Endothelial cell (in vitro differentiated cells): Measurements from ENCODE around the gene CGN. TPM values are rescaled to one million over a fixed set of nuclear protein-coding genes. Genes with fewer than 3 reads are reported as not detected.

ENCODE experiments used
- DNase-seq: peaks from one replicate; pipeline ENCODE4 v3.0.0; 2021; ENCODE audit warnings: low spot score
- H3K27ac Mint-ChIP-seq: one replicate; pipeline ENCODE4 v1.8.0; 2021; ENCODE audit warnings: mixed read lengths, inconsistent platforms; ENCODE audit not compliant: unreplicated experiment
- H3K27me3 Mint-ChIP-seq: one replicate; pipeline ENCODE4 v1.8.0; 2021; ENCODE audit warnings: mild to moderate bottlenecking, moderate library complexity, mixed read lengths, inconsistent platforms; ENCODE audit not compliant: unreplicated experiment
- H3K36me3 Mint-ChIP-seq: one replicate; pipeline ENCODE4 v1.8.0; 2021; ENCODE audit warnings: mild to moderate bottlenecking, low read depth, mixed read lengths, inconsistent platforms; ENCODE audit not compliant: unreplicated experiment
- H3K4me1 Mint-ChIP-seq: one replicate; pipeline ENCODE4 v1.8.0; 2021; ENCODE audit warnings: mild to moderate bottlenecking, mixed read lengths, inconsistent platforms; ENCODE audit not compliant: unreplicated experiment
- H3K4me3 Mint-ChIP-seq: one replicate; pipeline ENCODE4 v1.8.0; 2021; ENCODE audit warnings: mild to moderate bottlenecking, mixed read lengths, inconsistent platforms; ENCODE audit not compliant: unreplicated experiment
- H3K9me3 Mint-ChIP-seq: one replicate; pipeline ENCODE4 v1.8.0; 2021; ENCODE audit warnings: mixed read lengths, inconsistent platforms; ENCODE audit not compliant: unreplicated experiment
- CTCF ChIP-seq: fragments of 200-600 bp; sonication (generic); IDR thresholded peaks from one replicate; pipeline ENCODE4 v1.5.0; 2021; ENCODE audit warnings: antibody characterized with exemption; ENCODE audit not compliant: unreplicated experiment
- total RNA-seq: library from RNA; stranded (reverse); fragmentation: NEBNext Ultra II Directional; extraction: Animal tissue kit (Norgen Biotek cat#: 25700); gene quantifications from one replicate; pipeline ENCODE4 v1.2.1, GENCODE V29; 2021; ENCODE audit not compliant: unreplicated experiment

Gene CGN
- total RNA-seq, 1 donor from 2014 or later, result 50.7 TPM

- no peak overlapping the region for H3K4me3 Mint-ChIP-seq
- DNase-seq, result no peak
- no peaks in the 10 kb centered on the region for H3K9me3 Mint-ChIP-seq
- peaks cover 2% of the 10 kb centered on the region for H3K27me3 Mint-ChIP-seq
- peaks cover 25% of the 10 kb centered on the region for H3K4me1 Mint-ChIP-seq
- TF ChIP-seq CTCF, result no peak
- H3K27ac Mint-ChIP-seq, result peak overlapping the region; percentile 53
- H3K36me3 Mint-ChIP-seq, result peaks cover 3% of the 10 kb centered on the region
These were observed 31.5 kb downstream of the CGN start for GRCh38 chr1:151542710-151543129.

- Mint-ChIP-seq H3K27me3 (peaks cover 2% of the 10 kb centered on the region), H3K4me1 (peaks cover 28% of the 10 kb centered on the region), H3K4me3 (no peak overlapping the region), H3K9me3 (no peaks in the 10 kb centered on the region), H3K36me3 (no peaks in the 10 kb centered on the region), H3K27ac (peak overlapping the region; percentile 18)
- DNase-seq, result no peak
- TF ChIP-seq CTCF, result no peak
These were observed 34.4 kb downstream of the CGN start for GRCh38 chr1:151545542-151545941.

- TF ChIP-seq CTCF, result no peak
- Mint-ChIP-seq H3K4me1 (peaks cover 28% of the 10 kb centered on the region), H3K4me3 (peak overlapping the region; percentile 56), H3K36me3 (no peaks in the 10 kb centered on the region), H3K27ac (no peak overlapping the region), H3K9me3 (no peaks in the 10 kb centered on the region), H3K27me3 (peaks cover 2% of the 10 kb centered on the region)
- no peak for DNase-seq
These were observed 35.1 kb downstream of the CGN start for GRCh38 chr1:151546011-151546925.

GRCh38 chr1:151547119-151547899 lies 36.1 kb downstream of the CGN start:
- no peak for TF ChIP-seq CTCF
- peaks cover 2% of the 10 kb centered on the region for H3K27me3 Mint-ChIP-seq
- peak overlapping the region; percentile 77 for H3K27ac Mint-ChIP-seq
- H3K4me3 Mint-ChIP-seq, result peak overlapping the region; percentile 21
- no peaks in the 10 kb centered on the region for H3K36me3 Mint-ChIP-seq
- no peaks in the 10 kb centered on the region for H3K9me3 Mint-ChIP-seq
- H3K4me1 Mint-ChIP-seq, result peaks cover 22% of the 10 kb centered on the region
- peak; percentile 35 for DNase-seq
